HG03439 (cell line): Measurements from ENCODE around the gene ZWILCH.
"Not testable (repeated sequence)": the region's sequence is repeated elsewhere in the genome, so short reads cannot be mapped to it uniquely, and the experiment has no call there.

Source experiments
- ATAC-seq: cut with Tn5 transposase; IDR thresholded peaks from one replicate; pipeline ENCODE4 v1.9.1; 2021; ENCODE audit warnings: mild to moderate bottlenecking, moderate library complexity; ENCODE audit not compliant: unreplicated experiment

The ZWILCH gene

GRCh38 chr15:66504563-66505429 is at the start of gene ZWILCH, which contains the start of gene RPL4:
ZWILCH (plus strand) TSS chr15:66505326; CDS start chr15:66505339, 13 bp downstream.
RPL4 (minus strand) TSS chr15:66504855; CDS start chr15:66504790, 65 bp downstream.
- peak; percentile 73 for ATAC-seq

- ATAC-seq, result no peak
These were observed 48.9 kb upstream of the ZWILCH start for GRCh38 chr15:66456211-66456610.

- ATAC-seq, result no peak
These were observed 45.1 kb upstream of the ZWILCH start for GRCh38 chr15:66459818-66460615.

DNA sequence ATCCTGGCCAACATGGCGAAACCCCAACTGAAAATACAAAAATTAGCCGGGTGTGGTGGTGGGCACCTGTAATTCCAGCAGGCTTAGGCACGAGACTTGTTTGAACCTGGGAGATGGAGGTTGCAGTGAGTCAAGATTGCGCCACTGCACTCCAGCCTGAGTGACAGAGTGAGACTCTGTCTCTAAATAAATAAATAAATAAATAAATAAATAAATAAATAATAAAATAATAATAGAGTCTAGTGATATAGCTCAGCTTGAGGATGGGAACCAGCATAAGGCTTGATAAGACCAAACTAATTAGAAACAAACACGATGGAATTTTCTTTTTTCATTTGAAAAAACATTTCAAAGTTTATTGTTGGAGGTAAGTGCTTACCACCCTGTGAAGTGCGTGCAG is 43.8 kb upstream of the ZWILCH start:
- not testable (repeated sequence) for ATAC-seq

DNA sequence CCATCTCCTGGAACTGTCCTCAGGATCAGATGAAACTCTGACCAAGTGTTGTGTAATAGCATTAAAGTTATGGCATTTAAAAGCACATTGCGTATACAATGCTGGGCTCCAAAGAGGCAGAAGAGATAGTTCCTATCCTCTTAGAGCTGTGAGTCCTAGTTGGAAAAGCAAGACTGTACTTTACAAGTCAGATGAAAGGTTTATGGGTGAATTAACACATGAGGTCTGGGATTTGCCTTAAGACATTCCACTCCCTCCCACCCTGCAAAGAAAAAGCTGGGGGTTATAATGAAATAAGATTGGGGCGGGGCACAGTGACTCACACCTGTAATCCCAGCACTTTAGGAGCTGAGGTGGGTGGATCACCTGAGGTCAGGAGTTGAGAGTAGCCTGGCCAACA is 43.2 kb upstream of the ZWILCH start:
- no peak for ATAC-seq

DNA sequence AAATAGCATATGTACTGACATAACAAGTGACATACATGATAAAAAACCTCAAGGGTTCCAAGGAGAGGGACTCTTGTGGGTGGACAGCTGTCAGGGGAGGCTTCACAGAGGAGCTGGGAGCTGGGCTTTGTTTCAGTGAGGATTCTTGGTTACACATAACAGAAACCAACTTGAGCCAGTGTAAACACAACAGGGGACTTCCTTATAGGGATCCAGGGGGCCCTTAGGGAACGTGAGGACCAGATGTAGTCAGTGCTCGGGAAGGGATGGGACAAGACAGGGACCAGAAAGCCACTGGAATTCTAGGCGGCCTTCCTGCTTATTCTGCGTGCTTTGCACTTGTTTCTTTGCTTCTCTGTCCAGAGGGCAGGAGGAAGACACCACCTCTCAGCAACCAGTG is 42.5 kb upstream of the ZWILCH start:
- no peak for ATAC-seq

- not testable (repeated sequence) for ATAC-seq
These were observed 39.8 kb upstream of the ZWILCH start for GRCh38 chr15:66465294-66465693.

GRCh38 chr15:66467162-66468040 is 37.7 kb upstream of the ZWILCH start:
- ATAC-seq, result not testable (repeated sequence)

- ATAC-seq, result not testable (repeated sequence)
These were observed 34.3 kb upstream of the ZWILCH start for GRCh38 chr15:66470825-66471224.

- no peak for ATAC-seq
These were observed 32.7 kb upstream of the ZWILCH start for GRCh38 chr15:66472176-66472999.

GRCh38 chr15:66474135-66474534 is 31.0 kb upstream of the ZWILCH start:
- ATAC-seq, result no peak

- ATAC-seq, result no peak
These were observed 30.2 kb upstream of the ZWILCH start for GRCh38 chr15:66474963-66475362.

- ATAC-seq, result no peak
These were observed 28.6 kb upstream of the ZWILCH start for GRCh38 chr15:66476535-66476934.

- no peak for ATAC-seq
These were observed 28.1 kb upstream of the ZWILCH start for GRCh38 chr15:66477011-66477410.

GRCh38 chr15:66480267-66480666 is 24.9 kb upstream of the ZWILCH start:
- ATAC-seq, result no peak

DNA sequence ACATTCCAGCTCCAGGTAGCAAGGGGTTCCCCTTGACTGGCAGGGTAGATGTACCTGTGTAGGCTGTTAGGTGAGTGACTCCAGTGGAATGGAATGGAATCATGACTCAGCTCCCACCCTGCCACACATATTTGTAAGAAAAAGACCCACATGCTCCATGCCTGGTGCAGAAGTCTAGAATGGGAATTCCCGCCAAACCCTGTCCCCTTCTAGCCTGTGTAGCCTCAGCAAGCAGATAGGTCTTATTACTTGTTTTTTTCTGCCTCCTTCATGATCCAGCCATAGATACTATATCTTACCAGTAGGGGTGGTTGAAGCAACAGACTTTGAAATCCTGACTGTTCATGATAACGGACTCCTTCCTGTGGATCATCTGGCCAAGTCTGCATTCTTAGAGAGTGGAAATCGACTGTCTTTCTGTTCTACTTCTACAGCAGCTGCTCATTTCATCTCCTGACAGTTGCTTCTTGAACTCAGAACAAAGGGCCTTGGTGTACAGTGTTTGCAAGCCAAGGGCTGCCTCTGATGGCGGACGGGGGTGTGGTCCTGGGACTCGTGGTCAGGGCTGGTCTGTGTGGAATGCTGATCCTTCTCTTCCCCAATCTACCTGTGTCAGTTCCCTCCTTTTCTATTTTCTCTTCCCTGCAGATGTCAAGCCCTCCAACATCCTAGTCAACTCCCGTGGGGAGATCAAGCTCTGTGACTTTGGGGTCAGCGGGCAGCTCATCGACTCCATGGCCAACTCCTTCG is 23.8 kb upstream of the ZWILCH start:
- no peak for ATAC-seq

GRCh38 chr15:66482539-66482938 is 22.6 kb upstream of the ZWILCH start:
- ATAC-seq, result no peak

- no peak for ATAC-seq
These were observed 22.0 kb upstream of the ZWILCH start for GRCh38 chr15:66483131-66483566.

GRCh38 chr15:66484539-66485112 is 20.5 kb upstream of the ZWILCH start:
- ATAC-seq, result no peak
